GM19397 (cell line): ENCODE measurements around the gene USF1.

Experiments used
- ATAC-seq: cut with Tn5 transposase; IDR thresholded peaks from one replicate; pipeline ENCODE4 v1.9.1; 2021; ENCODE audit warnings: mild to moderate bottlenecking, moderate library complexity; ENCODE audit not compliant: unreplicated experiment

Gene USF1, protein sequence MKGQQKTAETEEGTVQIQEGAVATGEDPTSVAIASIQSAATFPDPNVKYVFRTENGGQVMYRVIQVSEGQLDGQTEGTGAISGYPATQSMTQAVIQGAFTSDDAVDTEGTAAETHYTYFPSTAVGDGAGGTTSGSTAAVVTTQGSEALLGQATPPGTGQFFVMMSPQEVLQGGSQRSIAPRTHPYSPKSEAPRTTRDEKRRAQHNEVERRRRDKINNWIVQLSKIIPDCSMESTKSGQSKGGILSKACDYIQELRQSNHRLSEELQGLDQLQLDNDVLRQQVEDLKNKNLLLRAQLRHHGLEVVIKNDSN

GRCh38 chr1:161045736-161046604 is at the start of gene USF1:
Gene USF1 (minus strand): TSS chr1:161045977. CDS start chr1:161043275, 2,702 bp downstream.
- peak; percentile 73 for ATAC-seq

- ATAC-seq: no peak
Observed at GRCh38 chr1:161095230-161095629, 49.5 kb upstream of the USF1 start.

- no peak for ATAC-seq
Observed at GRCh38 chr1:161094481-161094880, 48.7 kb upstream of the USF1 start.

DNA sequence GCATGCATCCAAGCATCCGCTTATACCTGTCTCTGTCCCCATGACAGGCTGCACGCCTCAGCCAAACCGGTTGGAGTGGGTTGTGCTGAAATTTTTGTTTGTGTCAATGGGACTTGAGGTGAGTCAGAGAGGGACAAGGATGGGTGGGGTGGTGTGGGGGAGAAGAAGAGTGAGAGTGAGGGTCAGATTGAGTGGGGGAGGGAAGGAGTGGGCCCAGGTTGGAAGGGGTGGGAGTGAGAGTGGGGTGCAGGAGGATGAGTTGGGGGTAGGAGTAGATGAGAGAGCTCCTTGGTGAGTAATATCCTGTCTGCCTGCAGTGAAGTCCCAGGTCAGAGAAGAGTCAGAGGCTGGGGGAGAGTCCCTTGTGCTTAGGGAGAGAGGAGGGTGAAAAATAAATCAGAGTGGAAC is 46.8 kb upstream of the USF1 start:
- no peak for ATAC-seq

- no peak for ATAC-seq
Observed at GRCh38 chr1:161091796-161092507, 46.2 kb upstream of the USF1 start.

DNA sequence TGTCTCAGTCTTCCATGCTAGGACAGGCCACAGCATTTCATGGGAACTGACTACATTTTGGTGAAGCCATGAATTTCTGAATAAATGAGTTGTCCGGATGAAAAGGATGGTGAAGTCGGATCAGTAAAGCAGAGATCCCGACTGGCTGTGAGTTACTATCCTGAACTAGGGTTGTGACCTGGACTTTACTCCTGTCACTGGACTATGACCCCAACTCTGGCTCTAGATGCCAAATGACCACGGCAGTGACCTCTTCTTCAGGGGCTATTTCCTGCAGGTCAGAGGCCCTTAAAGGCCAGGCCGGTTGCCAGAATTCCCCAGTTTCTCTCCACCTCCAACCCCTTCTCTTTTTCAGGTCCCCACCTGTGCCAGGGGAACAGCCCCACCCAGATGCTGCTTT is 45.3 kb upstream of the USF1 start:
- no peak for ATAC-seq

DNA sequence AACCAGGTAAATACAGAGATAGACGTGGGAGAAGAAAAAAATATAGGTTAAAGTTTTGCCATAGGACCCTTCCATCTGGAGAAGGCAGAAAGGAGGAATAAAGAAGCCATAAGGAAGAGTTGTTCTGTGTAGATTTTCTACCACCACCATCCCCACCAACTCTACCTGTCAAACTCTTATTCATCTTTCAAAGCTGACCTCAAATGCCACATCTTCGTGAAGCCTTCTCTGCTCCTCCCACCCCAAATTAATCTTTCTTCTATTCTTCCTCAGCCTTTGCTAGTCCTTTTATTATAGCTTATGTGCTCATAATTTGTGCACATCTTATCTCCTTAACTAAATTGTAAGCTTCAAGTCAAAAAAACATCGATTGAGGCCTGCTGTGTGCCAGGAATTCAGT is 44.8 kb upstream of the USF1 start:
- no peak for ATAC-seq

DNA sequence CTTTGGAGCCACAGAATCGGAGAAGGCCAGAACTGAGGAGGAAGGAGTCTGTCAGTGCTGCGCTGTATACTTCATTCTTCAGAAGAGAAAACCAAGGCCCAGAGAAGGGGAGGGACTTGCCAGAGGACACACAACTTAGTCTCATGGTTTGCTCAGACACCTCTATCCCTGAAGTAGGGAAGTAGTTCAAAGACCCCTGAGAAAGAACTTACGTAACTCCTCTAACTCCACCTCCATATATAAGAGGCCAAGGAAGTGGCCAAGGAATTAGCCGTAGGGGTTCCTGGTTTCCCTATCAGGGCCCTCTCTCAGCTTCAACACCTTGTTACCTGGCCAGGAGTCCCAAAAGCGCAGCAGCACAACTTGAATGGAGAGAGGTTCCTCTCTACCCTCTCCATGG is 44.2 kb upstream of the USF1 start:
- no peak for ATAC-seq

- ATAC-seq: no peak
Observed at GRCh38 chr1:161089251-161089924, 43.6 kb upstream of the USF1 start, which contains the start of gene NECTIN4. Gene NECTIN4 (minus strand): TSS chr1:161089558. CDS start chr1:161089296, 262 bp downstream.

DNA sequence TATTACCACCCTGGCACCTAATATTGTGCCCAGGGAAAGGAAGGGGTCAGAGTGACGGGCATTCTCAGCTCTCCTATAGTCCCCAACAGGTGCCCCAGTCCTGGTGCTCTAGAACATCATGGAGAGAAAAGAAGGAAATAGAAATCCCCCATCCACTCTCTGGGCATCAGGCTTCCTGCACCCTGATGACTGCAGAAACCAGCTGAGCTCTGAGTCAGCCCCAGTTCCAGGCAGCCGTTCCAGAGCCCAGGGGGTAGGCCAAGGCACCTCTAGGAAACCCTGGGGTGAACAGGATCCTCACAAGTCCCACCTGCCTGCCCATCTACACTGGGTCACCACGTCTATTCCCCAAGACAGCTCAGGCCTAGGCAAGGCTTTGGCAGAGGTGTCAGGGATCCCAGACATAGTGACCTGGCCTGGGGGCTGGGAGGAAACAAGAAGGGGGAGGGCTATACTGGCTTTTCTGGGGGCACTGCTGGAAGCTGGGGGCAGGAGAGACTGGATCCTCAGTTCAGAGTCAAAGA is 42.9 kb upstream of the USF1 start:
- no peak for ATAC-seq

DNA sequence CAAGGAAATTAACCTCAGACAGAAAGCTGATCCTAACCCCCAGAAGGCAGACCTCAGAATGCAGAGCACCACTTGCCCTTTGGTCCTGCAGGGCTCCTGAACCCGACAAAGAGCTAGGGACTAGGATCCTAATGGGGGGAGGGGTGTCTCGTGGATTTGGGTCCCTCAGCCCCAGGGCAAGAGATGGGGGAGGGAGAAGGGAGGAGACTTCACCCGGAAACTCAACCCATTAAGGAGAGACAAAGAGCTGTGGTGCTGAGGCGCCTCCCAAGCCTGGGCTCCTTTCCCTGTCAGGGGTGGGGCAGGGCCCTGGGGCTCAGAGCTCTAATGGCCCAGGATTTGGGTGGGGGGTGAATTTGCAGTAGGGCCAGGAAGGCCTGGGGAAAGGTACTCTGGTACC is 40.7 kb upstream of the USF1 start:
- ATAC-seq: no peak

- ATAC-seq: no peak
Observed at GRCh38 chr1:161085165-161085564, 39.4 kb upstream of the USF1 start.

DNA sequence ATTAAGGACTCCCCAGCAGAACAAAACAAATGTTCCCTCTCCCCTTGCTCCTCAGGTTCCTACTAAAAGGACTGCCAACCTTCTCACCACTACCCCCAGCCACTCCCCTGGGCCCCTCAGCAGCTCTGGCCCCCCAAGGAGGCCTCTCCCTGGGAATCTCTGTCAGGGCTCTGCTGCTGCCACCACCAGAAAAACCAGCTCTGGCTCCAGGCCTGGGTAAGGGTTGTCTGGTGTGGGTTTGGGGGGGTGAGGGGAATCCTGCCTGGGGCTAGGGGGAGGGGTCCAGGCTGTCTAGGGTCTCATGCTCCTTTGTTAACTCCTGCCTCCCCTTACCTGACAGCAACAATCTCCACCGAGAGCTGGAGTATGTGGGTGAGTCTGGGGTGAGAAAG is 38.8 kb upstream of the USF1 start:
- no peak for ATAC-seq

DNA sequence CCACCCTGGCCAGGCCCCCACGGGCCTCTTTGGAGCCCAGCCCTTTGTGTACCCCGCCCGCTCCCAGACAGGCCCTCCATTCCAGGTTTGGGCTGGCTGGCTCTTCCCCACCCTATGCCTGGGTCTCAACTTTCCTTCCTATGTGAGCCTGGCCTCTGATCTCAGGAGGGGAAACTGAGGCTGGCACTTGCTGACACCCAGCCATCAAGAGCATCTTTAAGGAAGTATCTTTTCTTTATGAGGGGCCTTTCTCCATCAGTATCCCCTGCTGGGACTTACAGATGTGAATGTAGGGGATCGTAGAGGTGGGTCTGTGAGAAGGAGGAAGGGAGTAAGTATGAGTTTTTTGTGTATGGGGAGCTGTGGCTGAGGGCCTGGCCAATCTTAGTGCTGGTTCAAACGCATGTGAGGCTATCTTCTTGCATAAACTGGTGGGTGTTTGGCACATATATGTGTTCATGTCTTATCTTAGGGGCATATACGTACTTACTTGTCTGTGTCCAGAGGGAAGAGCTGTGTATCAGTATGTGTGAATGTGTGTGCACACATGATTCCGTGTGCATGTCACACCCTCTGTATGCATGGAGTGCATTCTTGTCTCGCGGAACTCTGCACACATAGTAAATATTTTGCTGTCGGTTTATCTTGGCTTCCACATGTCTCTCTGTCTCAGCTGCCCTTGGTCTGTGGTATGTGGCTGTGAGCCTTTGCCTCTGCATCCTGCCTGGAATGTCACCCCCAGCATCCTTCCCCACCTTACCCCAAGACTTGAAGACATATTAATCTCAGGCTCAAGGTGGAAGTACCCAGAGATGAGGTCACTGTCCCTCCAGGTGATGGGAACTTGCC is 38.2 kb upstream of the USF1 start:
- ATAC-seq: no peak

DNA sequence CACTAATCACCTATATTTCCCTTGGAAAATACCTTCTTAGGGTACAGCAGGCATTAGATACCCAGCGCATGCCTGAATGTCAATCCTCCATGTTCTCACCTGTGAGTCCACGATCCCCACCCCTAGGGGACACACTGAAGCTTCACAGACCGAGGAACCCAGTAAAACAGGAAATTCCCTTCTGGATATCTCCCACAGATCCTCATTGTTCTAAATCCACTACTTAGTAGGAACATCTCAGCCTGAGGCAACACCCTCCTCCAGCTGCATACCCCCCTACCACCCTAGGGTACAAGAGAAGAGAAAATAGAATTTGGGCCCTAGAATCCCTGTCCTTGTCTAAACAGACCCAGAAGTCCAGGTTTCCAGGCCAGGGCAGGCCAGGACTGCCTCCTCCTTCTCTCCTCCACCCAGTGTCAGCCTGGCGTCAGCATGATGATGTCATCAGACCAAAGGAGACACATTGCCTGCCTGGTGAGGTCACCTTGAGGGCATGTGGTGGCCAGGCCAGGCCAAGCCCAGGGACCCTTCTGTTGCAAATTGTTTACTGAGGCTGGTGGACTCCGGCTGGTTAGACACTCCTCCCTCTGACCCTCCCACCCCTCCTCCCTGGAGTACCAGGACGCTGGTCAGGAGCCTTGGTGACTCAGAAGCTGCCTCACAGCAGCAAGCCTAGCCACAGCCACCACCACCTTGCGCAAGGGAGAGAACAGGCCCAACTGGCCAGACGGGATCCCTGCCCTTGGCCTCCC is 37.4 kb upstream of the USF1 start:
- no peak for ATAC-seq

DNA sequence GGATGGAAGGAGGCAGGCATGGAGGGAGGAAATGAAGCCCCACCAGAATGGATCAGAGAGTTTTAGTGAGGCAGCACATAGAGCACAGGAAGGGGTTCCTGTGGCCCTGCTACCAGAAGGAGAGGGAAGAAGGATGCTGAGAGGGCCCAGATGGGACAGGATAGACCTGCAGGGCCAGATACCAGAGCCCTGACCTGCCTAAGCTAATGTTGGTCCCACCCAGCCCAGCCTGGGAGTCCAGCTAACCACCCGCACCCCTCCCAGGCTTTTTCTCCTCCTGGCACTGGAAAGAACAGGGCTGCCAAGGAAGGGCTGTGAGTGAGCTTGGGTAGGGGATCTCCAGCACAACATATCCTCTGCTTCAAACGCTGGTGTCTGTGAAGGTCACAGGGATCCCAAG is 36.7 kb upstream of the USF1 start:
- no peak for ATAC-seq

DNA sequence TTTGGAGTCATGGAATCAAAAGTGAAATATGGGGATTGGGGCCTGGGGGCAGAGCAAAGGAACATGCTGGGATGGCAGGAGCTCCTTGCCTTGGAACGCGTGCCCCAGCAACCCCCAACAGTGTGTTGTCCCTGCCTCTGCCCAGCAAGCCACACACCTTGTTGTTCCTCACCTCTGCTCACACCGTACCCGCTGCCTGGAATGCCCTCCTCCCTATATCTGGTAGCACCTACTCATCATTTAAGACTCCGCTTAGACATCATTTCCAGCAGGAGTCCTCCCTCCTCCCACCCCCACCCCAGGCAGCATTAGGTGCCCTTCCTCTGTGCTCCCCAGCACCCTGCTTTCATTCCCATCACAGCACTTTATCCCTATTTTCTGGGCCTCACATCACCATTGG is 35.7 kb upstream of the USF1 start:
- ATAC-seq: no peak

DNA sequence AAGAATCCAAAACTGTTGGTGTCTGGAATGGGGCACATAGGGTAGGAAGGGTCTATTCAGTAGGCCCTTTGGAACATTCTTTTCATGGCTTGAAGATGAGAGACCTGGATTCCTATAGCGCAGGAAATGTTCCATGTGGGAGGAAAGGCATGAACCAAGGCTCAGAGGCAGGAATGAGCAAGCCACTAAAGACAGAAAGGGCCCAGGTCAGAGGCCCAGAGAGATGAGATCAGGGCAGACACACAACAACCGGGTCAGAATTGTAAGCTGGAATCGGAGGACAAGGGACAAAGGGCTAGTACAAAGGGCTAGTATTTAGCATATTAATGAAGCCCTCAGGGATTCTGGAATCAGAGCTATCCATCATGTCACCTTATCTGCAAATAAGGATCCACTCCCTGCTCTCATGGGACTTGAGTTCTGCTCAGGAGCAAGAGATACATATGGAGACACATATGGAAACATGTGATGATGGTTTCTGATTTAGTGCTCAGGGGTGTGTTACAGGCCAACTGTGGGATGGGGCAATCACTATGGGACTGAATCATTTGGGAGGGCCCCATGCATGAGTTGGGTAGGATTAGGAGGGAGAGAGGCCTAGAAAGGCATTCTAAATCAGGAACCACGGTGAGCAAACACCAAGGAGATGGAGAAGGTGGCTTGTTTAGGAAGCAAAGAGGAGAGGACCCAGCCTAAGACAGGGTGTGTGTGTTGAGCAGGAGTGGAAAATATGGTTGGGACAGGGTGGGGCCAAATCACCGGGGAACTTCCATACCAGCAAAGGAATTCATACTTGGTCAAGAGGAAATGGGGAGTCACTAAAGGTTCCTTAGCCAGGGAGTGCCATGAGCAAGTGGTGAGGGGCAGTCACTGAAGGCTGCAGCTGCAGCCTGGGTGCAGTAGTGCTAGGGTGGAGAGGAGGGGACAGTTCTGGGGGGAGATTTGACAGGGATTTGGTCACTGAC is 34.9 kb upstream of the USF1 start:
- ATAC-seq: no peak
